K562 (cell line): ENCODE data around the gene CNGA4. TPM values are rescaled to one million over a fixed set of nuclear protein-coding genes. Genes with fewer than 3 reads are reported as not detected.

Experiments used
- ATAC-seq: fragments of 200-7000 bp; cut with Tn5 transposase; 3 replicates; pipeline ENCODE4 v1.9.1; 2020; ENCODE audit warnings: moderate library complexity
- BruUV-seq: library from RNA; stranded (reverse); fragments of 400-500 nt; replicated peaks from 2 replicates; lab custom pipeline; 2021; lab: Mats Ljungman, UMichigan
- CTCF ChIA-PET: fragments of 300-600 bp; formaldehyde crosslinking; extraction: SDS; loops from one replicate; lab custom pipeline; 2021; ENCODE audit warnings: low intra/inter-chr PET ratio; lab: Yijun Ruan, JAX
- POLR2A ChIA-PET: fragments of 300-600, 350-650 bp; sonication (Branson Sonifier 250); formaldehyde crosslinking; extraction: SDS; loops from one replicate; lab custom pipeline; 2021; ENCODE audit warnings: antibody characterized with exemption, inconsistent platforms; lab: Yijun Ruan, JAX
- DNase-seq, 4 experiments: peaks; one replicate each; pipeline versions ENCODE4 v3.0.0 to v3.0.0-alpha.2; 2011 to 2018; ENCODE audit warnings: low spot score in 3 of 4, mixed read lengths in 3 of 4; ENCODE audit errors: extremely low read depth in 1 of 4
- FAIRE-seq: peaks from 2 replicates; lab custom pipeline; 2011; peaks lifted over from hg19 to GRCh38; lab: Jason Lieb, UNC
- H2AFZ ChIP-seq: 2 replicates; pipeline ENCODE4 v1.6.0; 2011; ENCODE audit warnings: low read depth, low read length, control low read depth, inconsistent platforms
- H3K27ac ChIP-seq: fragments of 200-600 bp; 3 replicates; pipeline ENCODE4 v1.8.0; 2011; ENCODE audit warnings: low read depth, mild to moderate bottlenecking, control low read depth, inconsistent platforms, low read length, moderate library complexity, mixed read lengths; ENCODE audit errors: extremely low read depth
- H3K27me3 ChIP-seq, 2 experiments: fragments of 300-600 bp in 1 of 2; 2 replicates in 1 of 2; 3 replicates in 1 of 2; pipeline versions ENCODE4 v1.6.0 to v1.8.0; 2011; ENCODE audit warnings: inconsistent platforms in 2 of 2, low read length in 2 of 2, mild to moderate bottlenecking in 1 of 2, mixed read lengths in 1 of 2, moderate library complexity in 1 of 2; ENCODE audit not compliant: control insufficient read depth in 2 of 2, insufficient read depth in 2 of 2
- H3K36me3 ChIP-seq: fragments of 300-600 bp; 3 replicates; pipeline ENCODE4 v1.8.0; 2011; ENCODE audit warnings: mild to moderate bottlenecking, low read length, inconsistent platforms; ENCODE audit not compliant: control insufficient read depth, insufficient read depth
- H3K4me1 ChIP-seq, 2 experiments: fragments of 200-600 bp in 1 of 2; replicated peaks in 1 of 2; 2 replicates in 1 of 2; 3 replicates in 1 of 2; pipeline versions ENCODE4 v1.5.1 to v1.8.0; 2011; ENCODE audit warnings: inconsistent platforms in 2 of 2, low read length in 2 of 2, mild to moderate bottlenecking in 1 of 2, mixed read lengths in 1 of 2, moderate library complexity in 1 of 2; ENCODE audit not compliant: control insufficient read depth in 2 of 2, insufficient read depth in 2 of 2
- H3K4me2 ChIP-seq: 2 replicates; pipeline ENCODE4 v1.6.1; 2011; ENCODE audit warnings: low read length, control low read depth, inconsistent platforms, mixed read lengths; ENCODE audit not compliant: insufficient read depth
- H3K4me3 ChIP-seq: fragments of 200-600 bp; sonication (generic), shearing (Covaris generic); 2 replicates; pipeline ENCODE4 v1.5.1; 2016; ENCODE audit warnings: control low read depth, inconsistent platforms
- H3K79me2 ChIP-seq: fragments of 200-600 bp; 3 replicates; pipeline ENCODE4 v1.8.0; 2011; ENCODE audit warnings: low read length, inconsistent platforms; ENCODE audit not compliant: control insufficient read depth, insufficient read depth
- H3K9ac ChIP-seq, 2 experiments: 2 replicates each; pipeline versions ENCODE4 v1.6.0 to v1.6.1; 2011; ENCODE audit warnings: low read depth in 2 of 2, low read length in 2 of 2, control low read depth in 1 of 2, inconsistent platforms in 1 of 2, mild to moderate bottlenecking in 1 of 2, mixed read lengths in 1 of 2; ENCODE audit not compliant: insufficient read depth in 1 of 2
- H3K9me1 ChIP-seq: one replicate; pipeline ENCODE4 v1.6.0; 2011; ENCODE audit warnings: inconsistent platforms, mild to moderate bottlenecking, low read length, moderate library complexity; ENCODE audit not compliant: control insufficient read depth, insufficient read depth
- H3K9me3 ChIP-seq: replicated peaks from 2 replicates; pipeline ENCODE4 v1.5.1; 2011; ENCODE audit warnings: low read depth, low read length, inconsistent platforms; ENCODE audit not compliant: control insufficient read depth, insufficient read depth
- H4K20me1 ChIP-seq: replicated peaks from 2 replicates; pipeline ENCODE4 v1.6.1; 2011; ENCODE audit warnings: low read length, inconsistent platforms, mixed read lengths; ENCODE audit not compliant: control insufficient read depth, insufficient read depth
- BCL6 ChIP-seq: fragments of 250-450 bp; sonication (Bioruptor Pico); IDR thresholded peaks from 2 replicates; pipeline ENCODE4 v1.4.0; 2020
- FOSL1 ChIP-seq: fragments of 200-800 bp; sonication (Bioruptor generic); conservative IDR thresholded peaks from 2 replicates; pipeline ENCODE4 v1.6.1; 2016; ENCODE audit warnings: missing genetic modification characterization, missing compliant biosample characterization
- ZBED1 ChIP-seq: IDR thresholded peaks from 2 replicates; pipeline ENCODE4 v1.6.1; 2014
- WGBS: fragments of 100-300 bp; shearing (Covaris generic); methylation state at CpG from one replicate; pipeline ENCODE4 v1.1.6; 2016; ENCODE audit warnings: low coverage, mixed read lengths; ENCODE audit not compliant: insufficient coverage; ENCODE audit errors: missing lambda C conversion rate; 5-methylcytosine and 5-hydroxymethylcytosine counted together
- in situ Hi-C: fragments of 300-500 bp; cut with MboI; formaldehyde crosslinking; loops from 4 replicates; pipeline ENCODE4 v1.15.0; 2018; ENCODE audit warnings: inconsistent platforms, mixed read lengths
- intact Hi-C: fragments of 100-400 bp; cut with micrococcal nuclease; formaldehyde crosslinking; loops from 2 replicates; pipeline ENCODE4 v1.14.2; 2022
- polyA plus RNA-seq, 8 experiments: library from polyadenylated mRNA; depleted of rRNA in 4 of 8; stranded (reverse) in 5 of 8; unstranded in 3 of 8; fragments of >200 nt; fragmentation: Nextera tagmentation in 2 of 8; fragmentation: Illumina TruSeq in 1 of 8; extraction: Ambion mirVana in 2 of 8; extraction: Trizol in 1 of 8; gene quantifications; 2 replicates each; pipeline versions ENCODE4 v1.2.1 to v1.2.3, GENCODE V29; 2011 to 2014; ENCODE audit warnings: inconsistent platforms in 1 of 8, missing spikeins in 1 of 8
- total RNA-seq, 7 experiments: library from RNA; depleted of rRNA in 6 of 7; stranded (reverse); fragments of >200 nt in 6 of 7; fragmentation: Illumina TruSeq in 2 of 7; extraction: Trizol in 2 of 7; gene quantifications; 2 replicates each; pipeline versions ENCODE4 v1.2.1 to v1.2.3, GENCODE V29; 2011 to 2021; ENCODE audit warnings: low replicate concordance in 1 of 7

Gene CNGA4
- total and polyA plus RNA-seq, 9 of the 15 experiments (the other 6 are each of a cell fraction or from before 2014, with no cell fraction given): 0.04 to 0.09 (median 0.06) TPM; not detected in 6

- ChIA-PET POLR2A (interaction anchor here (1.1 kb wide), 1 partner anchor 33 kb away, joined by 5 read pairs; no protein-coding TSS in a partner anchor), CTCF (no interaction called here)
- WGBS: 8% methylated on average over 2 of the region's 2 CpGs
- no peak overlapping the region for H2AFZ ChIP-seq
- H3K9me3 ChIP-seq: no peaks in the 10 kb centered on the region
- no peaks in the 10 kb centered on the region for H4K20me1 ChIP-seq
- H3K36me3 ChIP-seq: no peaks in the 10 kb centered on the region
- in situ Hi-C loops (no loop called here), intact Hi-C loops (no loop called here)
- no peaks in the 10 kb centered on the region for H3K4me1 ChIP-seq
- H3K4me3 ChIP-seq: no peak overlapping the region
- DNase-seq: no peak
- no peak overlapping the region for H3K4me2 ChIP-seq
- 0 out of 2 replicates have a peak, but pooled peaks have one; percentile 16 for TF ChIP-seq FOSL1 (tag)
- TF ChIP-seq BCL6 (CRISPR knock-in tag): no peak
- no peak overlapping the region for H3K9ac ChIP-seq
- H3K27me3 ChIP-seq: peaks cover 0 to 7% of the 10 kb centered on the region in 2 experiments; a peak in 3 of 5 replicates
- H3K9me1 ChIP-seq: peaks cover 2% of the 10 kb centered on the region
- FAIRE-seq: no peak
- ATAC-seq: no peak
- BruUV-seq: no TSS peak
- H3K27ac ChIP-seq: no peak overlapping the region
- no peaks in the 10 kb centered on the region; the same call in 2 of the 3 replicates for H3K79me2 ChIP-seq
Observed at GRCh38 chr11:6201481-6201880, 37.4 kb upstream of the CNGA4 start.

GRCh38 chr11:6202041-6202440 lies 36.8 kb upstream of the CNGA4 start:
- no peak for FAIRE-seq
- no peak overlapping the region for H3K4me2 ChIP-seq
- WGBS: 40% methylated on average over 1 of the region's 1 CpG
- CTCF ChIA-PET: no interaction called here
- DNase-seq: no peak
- no peaks in the 10 kb centered on the region for H3K4me1 ChIP-seq
- H3K4me3 ChIP-seq: no peak overlapping the region
- POLR2A ChIA-PET: no interaction called here
- 0 out of 3 replicates have a peak, but pooled peaks cover 3% of the 10 kb centered on the region for H3K36me3 ChIP-seq
- no TSS peak for BruUV-seq
- H3K79me2 ChIP-seq: no peaks in the 10 kb centered on the region; the same call in 2 of the 3 replicates
- H3K9me3 ChIP-seq: no peaks in the 10 kb centered on the region
- in situ Hi-C loops (no loop called here), intact Hi-C loops (no loop called here)
- H3K27me3 ChIP-seq: peaks cover 0 to 7% of the 10 kb centered on the region in 2 experiments; a peak in 3 of 5 replicates
- H3K9me1 ChIP-seq: peaks cover 2% of the 10 kb centered on the region
- H3K9ac ChIP-seq: no peak overlapping the region
- no peak for ATAC-seq
- H3K27ac ChIP-seq: no peak overlapping the region
- H2AFZ ChIP-seq: no peak overlapping the region
- no peaks in the 10 kb centered on the region for H4K20me1 ChIP-seq
- no peak for TF ChIP-seq ZBED1
